ENCODE measurements around the gene ALDH1L1.

GRCh38 chr3:126118591-126118990 lies 61.8 kb downstream of the ALDH1L1 start:
- TF ChIP-seq FOXA1 (IDR thresholded peaks at IDR 0.05) (no peak), SP1 (IDR thresholded peaks at IDR 0.05) (no peak), SUZ12 (IDR thresholded peaks at IDR 0.05) (no peak), FOXM1 (IDR thresholded peaks at IDR 0.05; ENCODE audit: borderline replicate concordance) (no peak), ZNF384 (IDR thresholded peaks at IDR 0.05) (no peak), BHLHE40 (IDR thresholded peaks at IDR 0.05; ENCODE audit: borderline replicate concordance) (no peak), ELF4 (IDR thresholded peaks at IDR 0.05) (no peak), FOXK2 (IDR thresholded peaks at IDR 0.05) (no peak), HDGF (IDR thresholded peaks at IDR 0.05; ENCODE audit: borderline replicate concordance) (no peak), PKNOX1 (IDR thresholded peaks at IDR 0.05) (no peak), NFRKB (IDR thresholded peaks at IDR 0.05) (no peak), L3MBTL2 (conservative IDR thresholded peaks at IDR 0.05) (no peak), TARDBP (IDR thresholded peaks at IDR 0.05) (no peak)

All from HEK293T (cell line).